T47D (cell line): ENCODE measurements around the gene MAMDC4.
"Not testable (repeated sequence)": the region's sequence is repeated elsewhere in the genome, so short reads cannot be mapped to it uniquely, and the experiment has no call there.

Source experiments
- DNase-seq, 2 experiments: peaks; one replicate each; pipeline versions ENCODE4 v3.0.0 to v3.0.0-alpha.2; 2011 to 2012; ENCODE audit warnings: low read depth in 1 of 2, low spot score in 1 of 2
- JUND ChIP-seq: IDR thresholded peaks from 2 replicates; pipeline ENCODE4 v1.6.1; 2012; ENCODE audit warnings: low read depth
- in situ Hi-C: cut with HindIII; loops from 2 replicates; pipeline ENCODE4 v1.10.0; 2016; ENCODE audit warnings: low sequenced_read_pairs, low pct_unique_long_range_greater_than_20kb

MAMDC4 gene

GRCh38 chr9:136837146-136837855 lies 14.8 kb upstream of the MAMDC4 start:
- TF ChIP-seq JUND = no peak
- in situ Hi-C loops = no loop called here
- DNase-seq = no peak

- DNase-seq, in situ Hi-C loops: not testable (repeated sequence)
Observed at GRCh38 chr9:136837856-136838277, 14.3 kb upstream of the MAMDC4 start.

GRCh38 chr9:136838314-136839228 lies 13.6 kb upstream of the MAMDC4 start:
- DNase-seq = peak in 1 of 2 experiments; percentile 59
- in situ Hi-C loops = no loop called here
- TF ChIP-seq JUND = no peak

DNA sequence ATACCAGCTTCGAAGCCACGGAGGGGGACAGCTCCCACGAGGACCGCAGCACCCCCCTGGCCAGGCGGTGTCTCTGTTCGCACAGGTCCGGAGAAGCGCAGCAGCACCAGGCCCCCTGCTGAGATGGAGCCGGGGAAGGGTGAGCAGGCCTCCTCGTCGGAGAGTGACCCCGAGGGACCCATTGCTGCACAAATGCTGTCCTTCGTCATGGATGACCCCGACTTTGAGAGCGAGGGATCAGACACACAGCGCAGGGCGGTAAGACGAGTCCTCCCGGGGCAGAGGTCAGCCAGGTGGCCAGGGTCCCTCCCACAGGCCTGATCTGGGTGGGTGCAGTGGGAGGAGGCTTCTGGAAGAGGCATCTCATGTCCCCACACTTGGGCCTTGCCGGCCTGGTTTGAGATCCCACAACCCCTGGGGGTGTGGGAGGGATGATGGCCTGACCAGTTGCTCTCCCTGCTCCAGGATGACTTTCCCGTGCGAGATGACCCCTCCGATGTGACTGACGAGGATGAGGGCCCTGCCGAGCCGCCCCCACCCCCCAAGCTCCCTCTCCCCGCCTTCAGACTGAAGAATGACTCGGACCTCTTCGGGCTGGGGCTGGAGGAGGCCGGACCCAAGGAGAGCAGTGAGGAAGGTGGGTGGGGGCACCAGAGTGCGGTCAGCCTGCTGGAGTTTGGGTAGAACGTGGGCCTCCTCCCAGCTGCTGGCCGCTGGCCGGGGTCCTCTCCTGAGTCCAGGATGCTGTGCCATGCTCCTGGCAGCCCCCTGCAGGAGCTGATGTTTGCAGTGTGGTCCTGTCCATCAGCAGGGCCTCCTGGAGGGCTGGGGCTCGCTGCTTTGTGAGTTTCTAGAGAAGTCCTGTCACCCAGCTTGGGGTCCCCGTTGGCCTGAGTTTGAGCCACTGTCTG lies 12.7 kb upstream of the MAMDC4 start:
- no peak for TF ChIP-seq JUND
- DNase-seq = no peak
- in situ Hi-C loops = no loop called here

- in situ Hi-C loops = no loop called here
- no peak for DNase-seq
- TF ChIP-seq JUND = no peak
Observed at GRCh38 chr9:136840140-136840876, 11.8 kb upstream of the MAMDC4 start.

DNA sequence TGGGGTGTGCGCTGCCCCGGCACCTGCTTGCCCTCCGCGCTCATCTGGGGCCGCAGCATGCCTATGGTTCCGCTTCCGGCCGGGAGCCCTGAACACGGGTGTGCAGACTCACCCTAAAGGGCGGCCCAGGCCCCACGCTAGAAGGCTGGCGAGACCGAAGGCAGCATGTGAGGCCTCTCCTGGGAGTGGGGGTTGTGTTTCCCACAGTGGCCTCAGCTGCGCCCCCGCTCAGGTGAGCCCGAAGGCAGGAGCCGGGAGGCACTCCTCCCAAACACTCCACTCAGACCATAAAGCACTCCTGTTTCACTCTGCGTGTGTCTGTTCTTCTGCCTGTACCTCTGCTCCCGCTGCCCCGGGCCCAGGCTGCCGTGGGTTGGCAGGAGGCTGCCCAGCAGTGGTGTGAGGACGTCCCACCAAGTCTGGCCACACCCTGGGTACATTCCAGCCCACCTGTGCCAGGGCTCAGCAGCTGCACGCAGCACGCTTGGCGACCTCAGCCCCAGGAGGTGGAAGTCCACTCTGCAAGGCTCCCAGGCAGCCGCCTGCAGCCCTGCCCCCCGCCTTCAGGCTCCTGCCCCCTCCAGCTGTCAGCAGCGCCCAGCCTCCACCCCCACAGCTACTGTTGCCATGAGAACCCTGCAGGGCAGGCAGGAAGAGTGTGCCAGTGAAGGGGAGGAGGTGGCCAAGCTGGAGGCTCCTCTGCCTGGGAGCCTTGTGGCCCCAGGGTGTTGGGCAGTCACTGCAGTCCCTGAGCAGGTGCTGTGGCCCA lies 11.1 kb upstream of the MAMDC4 start:
- DNase-seq = peak in 1 of 2 experiments; percentile 76
- TF ChIP-seq JUND = no peak
- in situ Hi-C loops = no loop called here

GRCh38 chr9:136841646-136842379 lies 10.3 kb upstream of the MAMDC4 start:
- peak in 1 of 2 experiments; percentile 65 for DNase-seq

GRCh38 chr9:136842380-136842948 lies 9.7 kb upstream of the MAMDC4 start, which contains the start of gene AJM1:
TSS of gene AJM1 (plus strand) at chr9:136842478. CDS start at chr9:136844415, 1,937 bp downstream.
- DNase-seq = peak; percentile 88 to 96
- in situ Hi-C loops = not testable (repeated sequence)

More at GRCh38 chr9:136841646-136842379, 10.3 kb upstream of the MAMDC4 start:
- in situ Hi-C loops = not testable (repeated sequence)

- DNase-seq, in situ Hi-C loops: not testable (repeated sequence)
Observed at GRCh38 chr9:136843159-136843800, 8.9 kb upstream of the MAMDC4 start.

GRCh38 chr9:136843801-136844740 lies 8.1 kb upstream of the MAMDC4 start:
- in situ Hi-C loops, DNase-seq: not testable (repeated sequence)
